ENCODE data around the gene KCNQ5.

KCNQ5 gene

DNA sequence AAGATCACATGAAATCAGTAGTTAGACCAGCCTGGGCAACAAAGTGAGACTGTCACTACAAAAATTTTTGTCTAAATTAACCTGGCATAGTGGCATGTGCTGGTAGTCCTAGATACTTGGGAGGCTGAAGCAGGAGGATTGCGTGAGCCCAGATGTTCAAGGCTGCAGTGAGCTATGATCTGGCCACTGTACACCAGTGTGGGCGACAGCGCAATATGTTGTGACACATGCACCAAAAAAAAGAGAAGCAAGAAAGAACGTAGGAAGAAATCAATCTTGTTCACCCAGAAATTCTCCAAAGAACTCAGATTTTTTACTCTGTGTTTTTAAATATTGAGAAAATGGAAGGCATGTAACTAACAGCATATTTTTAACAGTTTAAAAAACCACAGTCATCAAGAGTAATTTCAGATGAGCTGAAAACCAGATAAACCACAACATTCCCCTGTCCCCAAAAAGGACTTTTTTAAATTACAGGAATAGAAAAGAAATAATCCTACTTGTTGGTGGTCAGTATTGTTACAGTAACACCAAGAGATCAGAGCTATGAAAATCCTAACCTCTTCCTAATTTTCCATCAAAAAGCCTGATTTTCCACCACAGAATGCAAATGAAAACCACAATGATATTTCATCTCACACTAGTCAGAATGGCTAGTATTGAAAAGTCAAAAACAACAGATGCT lies 363.3 kb downstream of the KCNQ5 start:
- POLR2A ChIA-PET = no interaction called here

DNA sequence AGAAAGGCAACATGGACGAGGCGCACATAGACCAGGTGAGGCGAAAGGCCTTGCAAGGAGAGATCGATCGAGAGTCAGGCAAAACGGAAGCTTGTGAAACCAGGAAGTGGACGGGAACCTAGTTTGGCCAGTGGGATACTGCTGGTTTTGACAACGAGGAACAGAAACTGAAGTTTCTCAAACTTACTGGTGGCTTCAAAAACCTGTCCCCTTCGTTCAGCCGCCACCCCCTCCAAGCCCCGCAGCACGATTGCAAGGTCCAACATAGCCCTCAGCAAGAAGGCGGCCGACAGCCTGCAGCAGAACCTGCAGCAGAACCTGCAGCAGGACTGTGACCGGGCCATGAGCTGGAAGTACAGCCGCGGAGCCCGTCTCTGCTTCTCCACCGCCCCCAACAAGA lies 365.4 kb downstream of the KCNQ5 start:
- H3K4me3 ChIP-seq (ENCODE audit: low read depth, low read length) = no peak overlapping the region
- H3K36me3 ChIP-seq (ENCODE audit: control insufficient read depth in 2 of 2, insufficient read depth in 1 of 2, low read length in 2 of 2) = no peaks in the 10 kb centered on the region
- no peaks in the 10 kb centered on the region for H3K9me3 ChIP-seq (ENCODE audit: control insufficient read depth, insufficient read depth, low read depth, low read length)
- no peaks in the 10 kb centered on the region for H3K4me1 ChIP-seq (ENCODE audit: control insufficient read depth, insufficient read depth, low read length)
- CTCF ChIA-PET = no interaction called here
- POLR2A ChIA-PET = no interaction called here
- H3K27ac ChIP-seq (ENCODE audit: extremely low read depth, low read depth, low read length) = no peak overlapping the region
- TF ChIP-seq, protein P1, sequence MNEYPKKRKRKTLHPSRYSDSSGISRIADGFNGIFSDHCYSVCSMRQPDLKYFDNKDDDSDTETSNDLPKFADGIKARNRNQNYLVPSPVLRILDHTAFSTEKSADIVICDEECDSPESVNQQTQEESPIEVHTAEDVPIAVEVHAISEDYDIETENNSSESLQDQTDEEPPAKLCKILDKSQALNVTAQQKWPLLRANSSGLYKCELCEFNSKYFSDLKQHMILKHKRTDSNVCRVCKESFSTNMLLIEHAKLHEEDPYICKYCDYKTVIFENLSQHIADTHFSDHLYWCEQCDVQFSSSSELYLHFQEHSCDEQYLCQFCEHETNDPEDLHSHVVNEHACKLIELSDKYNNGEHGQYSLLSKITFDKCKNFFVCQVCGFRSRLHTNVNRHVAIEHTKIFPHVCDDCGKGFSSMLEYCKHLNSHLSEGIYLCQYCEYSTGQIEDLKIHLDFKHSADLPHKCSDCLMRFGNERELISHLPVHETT (tag by site-specific recombination; IDR thresholded peaks at IDR 0.05) = no peak
- TF ChIP-seq ZNF510 (tag by site-specific recombination; IDR thresholded peaks at IDR 0.05; ENCODE audit: insufficient replicate concordance) = no peak
- no peak for TF ChIP-seq KLF1 (tag by site-specific recombination; IDR thresholded peaks at IDR 0.05)
- TF ChIP-seq ZBTB17 (tag by site-specific recombination; IDR thresholded peaks at IDR 0.05) = no peak
- TF ChIP-seq HOXD13 (CRISPR knock-in tag; IDR thresholded peaks at IDR 0.05; ENCODE audit: borderline replicate concordance) = no peak
- TF ChIP-seq, protein P2, sequence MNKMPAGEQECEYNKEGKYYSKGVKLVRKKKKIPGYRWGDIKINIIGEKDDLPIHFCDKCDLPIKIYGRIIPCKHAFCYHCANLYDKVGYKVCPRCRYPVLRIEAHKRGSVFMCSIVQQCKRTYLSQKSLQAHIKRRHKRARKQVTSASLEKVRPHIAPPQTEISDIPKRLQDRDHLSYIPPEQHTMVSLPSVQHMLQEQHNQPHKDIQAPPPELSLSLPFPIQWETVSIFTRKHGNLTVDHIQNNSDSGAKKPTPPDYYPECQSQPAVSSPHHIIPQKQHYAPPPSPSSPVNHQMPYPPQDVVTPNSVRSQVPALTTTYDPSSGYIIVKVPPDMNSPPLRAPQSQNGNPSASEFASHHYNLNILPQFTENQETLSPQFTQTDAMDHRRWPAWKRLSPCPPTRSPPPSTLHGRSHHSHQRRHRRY (tag by site-specific recombination; IDR thresholded peaks at IDR 0.05) = no peak
- no peak for TF ChIP-seq ZNF19 (tag by site-specific recombination; IDR thresholded peaks at IDR 0.05; ENCODE audit: low read depth)
- TF ChIP-seq, protein P3, sequence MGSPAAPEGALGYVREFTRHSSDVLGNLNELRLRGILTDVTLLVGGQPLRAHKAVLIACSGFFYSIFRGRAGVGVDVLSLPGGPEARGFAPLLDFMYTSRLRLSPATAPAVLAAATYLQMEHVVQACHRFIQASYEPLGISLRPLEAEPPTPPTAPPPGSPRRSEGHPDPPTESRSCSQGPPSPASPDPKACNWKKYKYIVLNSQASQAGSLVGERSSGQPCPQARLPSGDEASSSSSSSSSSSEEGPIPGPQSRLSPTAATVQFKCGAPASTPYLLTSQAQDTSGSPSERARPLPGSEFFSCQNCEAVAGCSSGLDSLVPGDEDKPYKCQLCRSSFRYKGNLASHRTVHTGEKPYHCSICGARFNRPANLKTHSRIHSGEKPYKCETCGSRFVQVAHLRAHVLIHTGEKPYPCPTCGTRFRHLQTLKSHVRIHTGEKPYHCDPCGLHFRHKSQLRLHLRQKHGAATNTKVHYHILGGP (tag by site-specific recombination; IDR thresholded peaks at IDR 0.05) = no peak
- no peak for TF ChIP-seq ZNF776 (tag by site-specific recombination; IDR thresholded peaks at IDR 0.05; ENCODE audit: borderline replicate concordance)
- TF ChIP-seq ZNF132 (tag by site-specific recombination; IDR thresholded peaks at IDR 0.05; ENCODE audit: borderline replicate concordance) = no peak
- no peak for TF ChIP-seq YY2 (tag by site-specific recombination; IDR thresholded peaks at IDR 0.05)
- no peak for TF ChIP-seq KLF9 (tag by site-specific recombination; IDR thresholded peaks at IDR 0.05; ENCODE audit: low read depth)
- no peak for TF ChIP-seq ZNF514 (tag by site-specific recombination; IDR thresholded peaks at IDR 0.05)
- no peak for TF ChIP-seq ZNF433 (tag by site-specific recombination; IDR thresholded peaks at IDR 0.05; ENCODE audit: low read depth)
- TF ChIP-seq ZNF366 (tag by site-specific recombination; conservative IDR thresholded peaks at IDR 0.05) = no peak
- TF ChIP-seq, protein P4, sequence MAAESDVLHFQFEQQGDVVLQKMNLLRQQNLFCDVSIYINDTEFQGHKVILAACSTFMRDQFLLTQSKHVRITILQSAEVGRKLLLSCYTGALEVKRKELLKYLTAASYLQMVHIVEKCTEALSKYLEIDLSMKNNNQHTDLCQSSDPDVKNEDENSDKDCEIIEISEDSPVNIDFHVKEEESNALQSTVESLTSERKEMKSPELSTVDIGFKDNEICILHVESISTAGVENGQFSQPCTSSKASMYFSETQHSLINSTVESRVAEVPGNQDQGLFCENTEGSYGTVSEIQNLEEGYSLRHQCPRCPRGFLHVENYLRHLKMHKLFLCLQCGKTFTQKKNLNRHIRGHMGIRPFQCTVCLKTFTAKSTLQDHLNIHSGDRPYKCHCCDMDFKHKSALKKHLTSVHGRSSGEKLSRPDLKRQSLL (tag by site-specific recombination; IDR thresholded peaks at IDR 0.05) = no peak

More for the DNA sequence above, 363.3 kb downstream of the KCNQ5 start:
- H3K9me3 ChIP-seq (ENCODE audit: control insufficient read depth, insufficient read depth, low read depth, low read length) = no peaks in the 10 kb centered on the region
- no peak overlapping the region for H3K4me3 ChIP-seq (ENCODE audit: low read depth, low read length)
- no peak overlapping the region for H3K27ac ChIP-seq (ENCODE audit: extremely low read depth, low read depth, low read length)
- no peaks in the 10 kb centered on the region for H3K4me1 ChIP-seq (ENCODE audit: control insufficient read depth, insufficient read depth, low read length)
- no peaks in the 10 kb centered on the region for H3K36me3 ChIP-seq (ENCODE audit: control insufficient read depth in 2 of 2, insufficient read depth in 1 of 2, low read length in 2 of 2)
- CTCF ChIA-PET = interaction anchor here (0.6 kb wide), 1 partner anchor 689 kb away, joined by 3 read pairs; no protein-coding TSS in a partner anchor
- TF ChIP-seq, protein P5, sequence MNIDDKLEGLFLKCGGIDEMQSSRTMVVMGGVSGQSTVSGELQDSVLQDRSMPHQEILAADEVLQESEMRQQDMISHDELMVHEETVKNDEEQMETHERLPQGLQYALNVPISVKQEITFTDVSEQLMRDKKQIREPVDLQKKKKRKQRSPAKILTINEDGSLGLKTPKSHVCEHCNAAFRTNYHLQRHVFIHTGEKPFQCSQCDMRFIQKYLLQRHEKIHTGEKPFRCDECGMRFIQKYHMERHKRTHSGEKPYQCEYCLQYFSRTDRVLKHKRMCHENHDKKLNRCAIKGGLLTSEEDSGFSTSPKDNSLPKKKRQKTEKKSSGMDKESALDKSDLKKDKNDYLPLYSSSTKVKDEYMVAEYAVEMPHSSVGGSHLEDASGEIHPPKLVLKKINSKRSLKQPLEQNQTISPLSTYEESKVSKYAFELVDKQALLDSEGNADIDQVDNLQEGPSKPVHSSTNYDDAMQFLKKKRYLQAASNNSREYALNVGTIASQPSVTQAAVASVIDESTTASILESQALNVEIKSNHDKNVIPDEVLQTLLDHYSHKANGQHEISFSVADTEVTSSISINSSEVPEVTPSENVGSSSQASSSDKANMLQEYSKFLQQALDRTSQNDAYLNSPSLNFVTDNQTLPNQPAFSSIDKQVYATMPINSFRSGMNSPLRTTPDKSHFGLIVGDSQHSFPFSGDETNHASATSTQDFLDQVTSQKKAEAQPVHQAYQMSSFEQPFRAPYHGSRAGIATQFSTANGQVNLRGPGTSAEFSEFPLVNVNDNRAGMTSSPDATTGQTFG (tag by site-specific recombination; IDR thresholded peaks at IDR 0.05; ENCODE audit: borderline replicate concordance) = no peak
- TF ChIP-seq ZNF76 (tag by site-specific recombination; IDR thresholded peaks at IDR 0.05; ENCODE audit: borderline replicate concordance, low read depth) (no peak), KLF1 (tag by site-specific recombination; IDR thresholded peaks at IDR 0.05) (no peak), ZNF530 (tag by site-specific recombination; IDR thresholded peaks at IDR 0.05; ENCODE audit: low read depth) (no peak), TRIM28 (IDR thresholded peaks at IDR 0.05; ENCODE audit: borderline replicate concordance, low read length) (no peak), ZNF596 (tag by site-specific recombination; IDR thresholded peaks at IDR 0.05) (no peak), ZNF133 (tag by site-specific recombination; IDR thresholded peaks at IDR 0.05) (no peak), MEIS1 (CRISPR knock-in tag; IDR thresholded peaks at IDR 0.05; ENCODE audit: borderline replicate concordance) (no peak), ZNF629 (tag by site-specific recombination; IDR thresholded peaks at IDR 0.05) (no peak), ZNF501 (tag by site-specific recombination; IDR thresholded peaks at IDR 0.05) (no peak)
- TF ChIP-seq, protein P6, sequence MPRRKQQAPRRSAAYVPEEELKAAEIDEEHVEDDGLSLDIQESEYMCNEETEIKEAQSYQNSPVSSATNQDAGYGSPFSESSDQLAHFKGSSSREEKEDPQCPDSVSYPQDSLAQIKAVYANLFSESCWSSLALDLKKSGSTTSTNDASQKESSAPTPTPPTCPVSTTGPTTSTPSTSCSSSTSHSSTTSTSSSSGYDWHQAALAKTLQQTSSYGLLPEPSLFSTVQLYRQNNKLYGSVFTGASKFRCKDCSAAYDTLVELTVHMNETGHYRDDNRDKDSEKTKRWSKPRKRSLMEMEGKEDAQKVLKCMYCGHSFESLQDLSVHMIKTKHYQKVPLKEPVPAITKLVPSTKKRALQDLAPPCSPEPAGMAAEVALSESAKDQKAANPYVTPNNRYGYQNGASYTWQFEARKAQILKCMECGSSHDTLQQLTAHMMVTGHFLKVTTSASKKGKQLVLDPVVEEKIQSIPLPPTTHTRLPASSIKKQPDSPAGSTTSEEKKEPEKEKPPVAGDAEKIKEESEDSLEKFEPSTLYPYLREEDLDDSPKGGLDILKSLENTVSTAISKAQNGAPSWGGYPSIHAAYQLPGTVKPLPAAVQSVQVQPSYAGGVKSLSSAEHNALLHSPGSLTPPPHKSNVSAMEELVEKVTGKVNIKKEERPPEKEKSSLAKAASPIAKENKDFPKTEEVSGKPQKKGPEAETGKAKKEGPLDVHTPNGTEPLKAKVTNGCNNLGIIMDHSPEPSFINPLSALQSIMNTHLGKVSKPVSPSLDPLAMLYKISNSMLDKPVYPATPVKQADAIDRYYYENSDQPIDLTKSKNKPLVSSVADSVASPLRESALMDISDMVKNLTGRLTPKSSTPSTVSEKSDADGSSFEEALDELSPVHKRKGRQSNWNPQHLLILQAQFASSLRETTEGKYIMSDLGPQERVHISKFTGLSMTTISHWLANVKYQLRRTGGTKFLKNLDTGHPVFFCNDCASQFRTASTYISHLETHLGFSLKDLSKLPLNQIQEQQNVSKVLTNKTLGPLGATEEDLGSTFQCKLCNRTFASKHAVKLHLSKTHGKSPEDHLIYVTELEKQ (tag by site-specific recombination; IDR thresholded peaks at IDR 0.05; ENCODE audit: borderline replicate concordance) = no peak

All from HEK293 (cell line).